ENCODE measurements around the gene ITM2B.
"Not testable (repeated sequence)": the region's sequence is repeated elsewhere in the genome, so short reads cannot be mapped to it uniquely, and the experiment has no call there.

The ITM2B gene

GRCh38 chr13:48233046-48233888 lies at the start of gene ITM2B:
TSS of gene ITM2B (plus strand) at chr13:48233206. CDS start at chr13:48233361, 155 bp downstream.
- DNase-seq (ENCODE audit: low read depth): no peak

- no peak for DNase-seq (ENCODE audit: low read depth)
Observed at GRCh38 chr13:48184260-48184659, 48.7 kb upstream of the ITM2B start.

GRCh38 chr13:48185018-48185417 lies 48.0 kb upstream of the ITM2B start:
- DNase-seq (ENCODE audit: low read depth): no peak

- no peak for DNase-seq (ENCODE audit: low read depth)
Observed at GRCh38 chr13:48186722-48187121, 46.3 kb upstream of the ITM2B start.

GRCh38 chr13:48188131-48188530 lies 44.9 kb upstream of the ITM2B start:
- no peak for DNase-seq (ENCODE audit: low read depth)

- DNase-seq (ENCODE audit: low read depth): no peak
Observed at GRCh38 chr13:48188601-48189000, 44.4 kb upstream of the ITM2B start.

- DNase-seq (ENCODE audit: low read depth): no peak
Observed at GRCh38 chr13:48189171-48189570, 43.8 kb upstream of the ITM2B start.

GRCh38 chr13:48192411-48192935 lies 40.5 kb upstream of the ITM2B start:
- DNase-seq (ENCODE audit: low read depth): no peak

- DNase-seq (ENCODE audit: low read depth): no peak
Observed at GRCh38 chr13:48194379-48194754, 38.6 kb upstream of the ITM2B start.

GRCh38 chr13:48199404-48199946 lies 33.5 kb upstream of the ITM2B start:
- DNase-seq (ENCODE audit: low read depth): no peak

GRCh38 chr13:48201044-48201443 lies 32.0 kb upstream of the ITM2B start:
- no peak for DNase-seq (ENCODE audit: low read depth)

GRCh38 chr13:48207207-48207606 lies 25.8 kb upstream of the ITM2B start:
- DNase-seq (ENCODE audit: low read depth): not testable (repeated sequence)

GRCh38 chr13:48210178-48210577 lies 22.8 kb upstream of the ITM2B start:
- no peak for DNase-seq (ENCODE audit: low read depth)

GRCh38 chr13:48214519-48215121 lies 18.4 kb upstream of the ITM2B start:
- DNase-seq (ENCODE audit: low read depth): no peak

GRCh38 chr13:48215511-48216203 lies 17.3 kb upstream of the ITM2B start:
- DNase-seq (ENCODE audit: low read depth): not testable (repeated sequence)

- DNase-seq (ENCODE audit: low read depth): no peak
Observed at GRCh38 chr13:48216204-48216711, 16.7 kb upstream of the ITM2B start.

- no peak for DNase-seq (ENCODE audit: low read depth)
Observed at GRCh38 chr13:48220592-48220980, 12.4 kb upstream of the ITM2B start.

GRCh38 chr13:48220981-48221685 lies 11.9 kb upstream of the ITM2B start:
- no peak for DNase-seq (ENCODE audit: low read depth)

- DNase-seq (ENCODE audit: low read depth): no peak
Observed at GRCh38 chr13:48221686-48222187, 11.3 kb upstream of the ITM2B start.

GRCh38 chr13:48222358-48223301 lies 10.4 kb upstream of the ITM2B start:
- DNase-seq (ENCODE audit: low read depth): no peak

Measured in GM04504 (cell line).